ENCODE results near the gene CD24. TPM values are rescaled to one million over a fixed set of nuclear protein-coding genes. Genes with fewer than 3 reads are reported as not detected.

Gene CD24
- total and polyA plus RNA-seq, 4 experiments from 2014 or later, result 0.99 TPM; not detected in 3

DNA sequence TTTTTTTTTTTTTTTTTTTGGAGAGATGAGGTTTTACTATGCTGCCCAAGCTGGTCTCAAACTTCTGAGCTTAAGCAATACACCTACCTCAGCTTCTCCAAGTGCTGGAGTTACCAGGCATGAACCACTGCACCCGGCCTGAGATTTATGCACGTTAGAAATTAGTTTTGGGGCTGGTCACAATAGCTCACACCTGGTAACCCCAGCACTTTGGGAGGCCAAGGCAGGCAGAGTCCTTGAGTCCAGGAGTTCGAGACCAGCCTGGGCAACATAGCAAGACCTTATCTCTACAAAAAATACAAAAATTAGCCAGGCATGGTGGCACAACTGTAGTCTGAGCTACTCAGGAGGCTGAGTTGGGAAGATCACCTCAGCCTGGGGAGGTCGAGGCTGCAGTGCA lies 51.9 kb downstream of the CD24 start:
- intact Hi-C loops (cut with micrococcal nuclease), result no loop called here
- H3K4me1 ChIP-seq (ENCODE audit: insufficient read depth, low read length), result no peaks in the 10 kb centered on the region
- H3K36me3 Mint-ChIP-seq, result no peaks in the 10 kb centered on the region

More for the DNA sequence above, 51.9 kb downstream of the CD24 start:
- Histone ChIP-seq H3K27me3 (ENCODE audit: insufficient read depth, low read length) (no peaks in the 10 kb centered on the region), H3K27ac (ENCODE audit: low read depth, low read length) (no peak overlapping the region), H3K36me3 (ENCODE audit: insufficient read depth, low read length) (no peaks in the 10 kb centered on the region), H3K9me3 (ENCODE audit: control insufficient read depth in 1 of 2, low read length in 2 of 2) (no peaks in the 10 kb centered on the region), H3K4me3 (ENCODE audit: low read length in 2 of 2) (no peak overlapping the region)
- CTCF ChIA-PET (ENCODE audit: partially characterized antibody), result no interaction called here
- DNase-seq, result no peak
- no peak overlapping the region for H3K4me3 Mint-ChIP-seq
- H3K9me3 Mint-ChIP-seq, result peaks cover 0 to 3% (median 0%) of the 10 kb centered on the region in 8 donors
- no peaks in the 10 kb centered on the region for H3K4me1 Mint-ChIP-seq
- H3K27ac Mint-ChIP-seq, result no peak overlapping the region
- POLR2A ChIA-PET (ENCODE audit: partially characterized antibody), result no interaction called here
- peaks cover 14 to 23% of the 10 kb centered on the region in 2 donors for H3K27me3 Mint-ChIP-seq

Other genes starting within 250 kb of the CD24 start
- gene MTRES1, start 53.5 kb upstream of the CD24 start, total RNA-seq, result 10 to 100 TPM; 21.6 to 23.7 TPM
- gene MTRES1, start 53.5 kb upstream of the CD24 start, polyA plus RNA-seq, result 10 to 100 TPM; 12.1 to 19.4 TPM
- gene BEND3, start 140.8 kb upstream of the CD24 start, total RNA-seq, result 1 to 10 TPM in 1 of 2 experiments, under 1 TPM in 1; 0.94 to 1.1 TPM
- gene BEND3, start 140.8 kb upstream of the CD24 start, polyA plus RNA-seq, result under 1 TPM in 1 of 2 donors, not detected in 1; 0.63 TPM

All from CD4-positive, alpha-beta memory T cell (primary cell).